RPMI7951 (cell line): ENCODE measurements around the gene PRELP. TPM values are rescaled to one million over a fixed set of nuclear protein-coding genes. Genes with fewer than 3 reads are reported as not detected.
"Not testable (repeated sequence)": the region's sequence is repeated elsewhere in the genome, so short reads cannot be mapped to it uniquely, and the experiment has no call there.

Source experiments
- DNase-seq: peaks from one replicate; pipeline ENCODE4 v3.0.0-alpha.2; 2012; ENCODE audit warnings: low read depth
- total RNA-seq: library from RNA; depleted of rRNA; stranded (reverse); fragments of >200 nt; shearing (Covaris generic); gene quantifications from 2 replicates; pipeline ENCODE4 v1.2.3, GENCODE V29; 2014; rRNA removed

The PRELP gene
- total RNA-seq, result not detected in 2 replicates

GRCh38 chr1:203475012-203475981 is at the start of gene PRELP:
Gene PRELP (plus strand): TSS chr1:203475806. CDS start chr1:203483185, 7,379 bp downstream.
- peak; percentile 28 for DNase-seq

GRCh38 chr1:203426366-203426765 is 49.2 kb upstream of the PRELP start:
- DNase-seq, result no peak

- no peak for DNase-seq
Observed at GRCh38 chr1:203426870-203427269, 48.7 kb upstream of the PRELP start.

- no peak for DNase-seq
Observed at GRCh38 chr1:203427451-203427850, 48.2 kb upstream of the PRELP start.

GRCh38 chr1:203428981-203429599 is 46.5 kb upstream of the PRELP start:
- no peak for DNase-seq

- no peak for DNase-seq
Observed at GRCh38 chr1:203435615-203436014, 40.0 kb upstream of the PRELP start.

- DNase-seq, result no peak
Observed at GRCh38 chr1:203437696-203438315, 37.8 kb upstream of the PRELP start.

GRCh38 chr1:203439131-203439730 is 36.4 kb upstream of the PRELP start:
- no peak for DNase-seq

- peak; percentile 50 for DNase-seq
Observed at GRCh38 chr1:203440771-203441170, 34.8 kb upstream of the PRELP start.

GRCh38 chr1:203441766-203442165 is 33.8 kb upstream of the PRELP start:
- no peak for DNase-seq

GRCh38 chr1:203442821-203443220 is 32.8 kb upstream of the PRELP start:
- DNase-seq, result no peak

GRCh38 chr1:203443296-203443695 is 32.3 kb upstream of the PRELP start:
- DNase-seq, result no peak

- no peak for DNase-seq
Observed at GRCh38 chr1:203444171-203444576, 31.4 kb upstream of the PRELP start.

GRCh38 chr1:203447151-203447550 is 28.5 kb upstream of the PRELP start:
- DNase-seq, result no peak

- not testable (repeated sequence) for DNase-seq
Observed at GRCh38 chr1:203447598-203447997, 28.0 kb upstream of the PRELP start.

GRCh38 chr1:203448521-203449061 is 27.0 kb upstream of the PRELP start:
- DNase-seq, result peak; percentile 15

GRCh38 chr1:203450001-203450400 is 25.6 kb upstream of the PRELP start:
- no peak for DNase-seq

- DNase-seq, result no peak
Observed at GRCh38 chr1:203450479-203451149, 25.0 kb upstream of the PRELP start.

- no peak for DNase-seq
Observed at GRCh38 chr1:203451836-203452784, 23.5 kb upstream of the PRELP start.

- no peak for DNase-seq
Observed at GRCh38 chr1:203453016-203453415, 22.6 kb upstream of the PRELP start.
